GM21723 (cell line): ENCODE measurements around the gene C1S.
"Not testable (repeated sequence)": the region's sequence is repeated elsewhere in the genome, so short reads cannot be mapped to it uniquely, and the experiment has no call there.

Experiments used
- ATAC-seq: cut with Tn5 transposase; IDR thresholded peaks from one replicate; pipeline ENCODE4 v1.9.1; 2021; ENCODE audit warnings: mild to moderate bottlenecking, moderate library complexity; ENCODE audit not compliant: unreplicated experiment

The C1S gene

GRCh38 chr12:7046383-7047105 lies 14.0 kb upstream of the C1S start:
- ATAC-seq, result no peak

- ATAC-seq, result no peak
These were observed 13.2 kb upstream of the C1S start for GRCh38 chr12:7047306-7047705.

GRCh38 chr12:7049445-7049951 lies 11.0 kb upstream of the C1S start:
- ATAC-seq, result not testable (repeated sequence)

- ATAC-seq, result not testable (repeated sequence)
These were observed 10.5 kb upstream of the C1S start for GRCh38 chr12:7049973-7050372.

GRCh38 chr12:7054925-7055324 lies 5.6 kb upstream of the C1S start:
- ATAC-seq, result no peak

- not testable (repeated sequence) for ATAC-seq
These were observed 4.8 kb upstream of the C1S start for GRCh38 chr12:7055736-7056135.

GRCh38 chr12:7058163-7058845 lies 2.2 kb upstream of the C1S start:
- no peak for ATAC-seq

- no peak for ATAC-seq
These were observed 1.6 kb upstream of the C1S start for GRCh38 chr12:7058850-7059395.

GRCh38 chr12:7059780-7060179 lies 738 bp upstream of the C1S start:
- no peak for ATAC-seq

GRCh38 chr12:7061138-7061537 lies 620 bp downstream of the C1S start:
- ATAC-seq, result no peak

- ATAC-seq, result no peak
These were observed 1.1 kb downstream of the C1S start for GRCh38 chr12:7061596-7061995.

- no peak for ATAC-seq
These were observed 4.0 kb downstream of the C1S start for GRCh38 chr12:7064516-7064915.

GRCh38 chr12:7065073-7065623 lies 4.6 kb downstream of the C1S start:
- ATAC-seq, result no peak

- no peak for ATAC-seq
These were observed 6.1 kb downstream of the C1S start for GRCh38 chr12:7066596-7066995.

- no peak for ATAC-seq
These were observed 6.6 kb downstream of the C1S start for GRCh38 chr12:7067096-7067495.

GRCh38 chr12:7068240-7068993 lies 7.9 kb downstream of the C1S start:
- ATAC-seq, result no peak

GRCh38 chr12:7068994-7069346 lies 8.5 kb downstream of the C1S start:
- ATAC-seq, result no peak

GRCh38 chr12:7069386-7069785 lies 8.9 kb downstream of the C1S start:
- ATAC-seq, result no peak

- no peak for ATAC-seq
These were observed 11.5 kb downstream of the C1S start for GRCh38 chr12:7072035-7072434.

GRCh38 chr12:7072554-7072953 lies 12.0 kb downstream of the C1S start:
- no peak for ATAC-seq

GRCh38 chr12:7073946-7074345 lies 13.4 kb downstream of the C1S start:
- no peak for ATAC-seq
